Kidney epithelial cell (primary cell): ENCODE data around the gene MSANTD1. TPM values are rescaled to one million over a fixed set of nuclear protein-coding genes. Genes with fewer than 3 reads are reported as not detected.

Source experiments
- DNase-seq: peaks from one replicate; pipeline ENCODE4 v3.0.0-alpha.2; 2010; ENCODE audit warnings: low read depth
- H3K27me3 ChIP-seq: 2 replicates; pipeline ENCODE4 v1.6.0; 2011; ENCODE audit warnings: low read length; ENCODE audit not compliant: control insufficient read depth, insufficient read depth
- H3K36me3 ChIP-seq: 2 replicates; pipeline ENCODE4 v1.5.1; 2011; ENCODE audit warnings: low read length; ENCODE audit not compliant: control insufficient read depth, insufficient read depth
- H3K4me3 ChIP-seq: 2 replicates; pipeline ENCODE4 v1.5.1; 2011; ENCODE audit warnings: low read depth, mild to moderate bottlenecking, control low read depth, low read length
- total RNA-seq: library from RNA; depleted of rRNA; stranded (reverse); fragments of >200 nt; gene quantifications from 2 replicates; pipeline ENCODE4 v1.2.3, GENCODE V29; 2015
- TF ChIP-seq, protein P1 (sequence below): IDR thresholded peaks from 2 replicates; pipeline ENCODE4 v1.5.1; 2011; ENCODE audit warnings: mild to moderate bottlenecking, moderate library complexity, low read length, control low read depth, inconsistent platforms; ENCODE audit not compliant: insufficient read depth, poor library complexity, severe bottlenecking

The MSANTD1 gene
- total RNA-seq, 1 donor from 2014 or later, result 0.50 TPM

DNA sequence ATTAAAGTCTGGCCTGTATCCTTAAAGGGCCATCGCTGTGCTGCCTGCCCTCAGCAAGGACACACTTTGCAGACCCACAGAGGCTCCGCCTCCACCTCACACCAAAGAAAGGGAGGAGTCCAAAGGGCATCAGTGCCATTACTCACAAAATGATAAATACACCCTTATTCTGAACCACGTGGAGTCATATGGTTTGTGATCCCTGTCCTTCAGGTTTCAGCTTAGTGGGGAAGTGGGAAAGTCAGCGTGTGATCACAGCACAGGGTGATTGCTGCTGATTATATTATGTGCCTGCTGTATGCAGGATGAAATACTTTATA lies 35.9 kb upstream of the MSANTD1 start:
- DNase-seq, result no peak
- Histone ChIP-seq H3K36me3 (peaks cover 5% of the 10 kb centered on the region), H3K27me3 (no peaks in the 10 kb centered on the region), H3K4me3 (no peak overlapping the region)
- TF ChIP-seq, protein P1, sequence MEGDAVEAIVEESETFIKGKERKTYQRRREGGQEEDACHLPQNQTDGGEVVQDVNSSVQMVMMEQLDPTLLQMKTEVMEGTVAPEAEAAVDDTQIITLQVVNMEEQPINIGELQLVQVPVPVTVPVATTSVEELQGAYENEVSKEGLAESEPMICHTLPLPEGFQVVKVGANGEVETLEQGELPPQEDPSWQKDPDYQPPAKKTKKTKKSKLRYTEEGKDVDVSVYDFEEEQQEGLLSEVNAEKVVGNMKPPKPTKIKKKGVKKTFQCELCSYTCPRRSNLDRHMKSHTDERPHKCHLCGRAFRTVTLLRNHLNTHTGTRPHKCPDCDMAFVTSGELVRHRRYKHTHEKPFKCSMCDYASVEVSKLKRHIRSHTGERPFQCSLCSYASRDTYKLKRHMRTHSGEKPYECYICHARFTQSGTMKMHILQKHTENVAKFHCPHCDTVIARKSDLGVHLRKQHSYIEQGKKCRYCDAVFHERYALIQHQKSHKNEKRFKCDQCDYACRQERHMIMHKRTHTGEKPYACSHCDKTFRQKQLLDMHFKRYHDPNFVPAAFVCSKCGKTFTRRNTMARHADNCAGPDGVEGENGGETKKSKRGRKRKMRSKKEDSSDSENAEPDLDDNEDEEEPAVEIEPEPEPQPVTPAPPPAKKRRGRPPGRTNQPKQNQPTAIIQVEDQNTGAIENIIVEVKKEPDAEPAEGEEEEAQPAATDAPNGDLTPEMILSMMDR, result no peak

GRCh38 chr4:3213661-3214250 lies 35.2 kb upstream of the MSANTD1 start:
- H3K4me3 ChIP-seq, result no peak overlapping the region
- peaks cover 5% of the 10 kb centered on the region for H3K36me3 ChIP-seq
- TF ChIP-seq, protein P1, result no peak
- no peak for DNase-seq
- no peaks in the 10 kb centered on the region for H3K27me3 ChIP-seq

DNA sequence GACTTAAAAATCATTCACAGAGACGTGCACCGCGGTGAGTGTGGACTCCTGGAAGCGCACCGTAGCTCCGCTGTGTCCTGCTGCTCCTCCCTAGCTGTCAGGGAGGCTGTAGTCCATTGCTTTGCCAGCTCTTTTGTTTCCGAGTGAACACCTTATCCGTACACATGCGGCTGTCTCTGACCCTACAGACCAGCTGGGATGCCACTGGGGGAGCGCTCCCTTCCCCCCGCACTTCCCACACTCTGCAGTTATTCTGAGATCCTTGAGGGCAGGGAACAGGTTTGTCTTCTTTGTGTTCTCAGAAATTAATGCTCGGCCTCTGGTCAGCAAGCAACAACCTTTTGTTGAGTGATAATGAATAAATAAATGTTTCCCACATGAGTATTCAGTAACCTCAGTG lies 33.7 kb upstream of the MSANTD1 start:
- peaks cover 7% of the 10 kb centered on the region for H3K36me3 ChIP-seq
- DNase-seq, result no peak
- no peaks in the 10 kb centered on the region for H3K27me3 ChIP-seq
- TF ChIP-seq, protein P1, result no peak
- H3K4me3 ChIP-seq, result no peak overlapping the region

GRCh38 chr4:3215733-3216132 lies 33.2 kb upstream of the MSANTD1 start:
- TF ChIP-seq, protein P1, result no peak
- H3K4me3 ChIP-seq, result no peak overlapping the region
- peaks cover 6% of the 10 kb centered on the region for H3K36me3 ChIP-seq
- no peaks in the 10 kb centered on the region for H3K27me3 ChIP-seq
- DNase-seq, result no peak

GRCh38 chr4:3217266-3217665 lies 31.7 kb upstream of the MSANTD1 start:
- H3K4me3 ChIP-seq, result no peak overlapping the region
- TF ChIP-seq, protein P1, result no peak
- H3K27me3 ChIP-seq, result no peaks in the 10 kb centered on the region
- H3K36me3 ChIP-seq, result peaks cover 5% of the 10 kb centered on the region
- no peak for DNase-seq

GRCh38 chr4:3217771-3218170 lies 31.2 kb upstream of the MSANTD1 start:
- H3K36me3 ChIP-seq, result peaks cover 4% of the 10 kb centered on the region
- TF ChIP-seq, protein P1, result no peak
- no peaks in the 10 kb centered on the region for H3K27me3 ChIP-seq
- DNase-seq, result no peak
- no peak overlapping the region for H3K4me3 ChIP-seq
